WTC11 (cell line): Measurements from ENCODE around the gene AADACL2. TPM values are rescaled to one million over a fixed set of nuclear protein-coding genes. Genes with fewer than 3 reads are reported as not detected.

Experiments used
- ATAC-seq: fragments of 200-7000 bp; cut with Tn5 transposase; 2 replicates; pipeline ENCODE4 v1.10.0; 2021; ENCODE audit warnings: mild to moderate bottlenecking, moderate library complexity
- CTCF ChIA-PET: fragments of 300-600 bp; sonication (Branson Sonifier 250); formaldehyde crosslinking; loops from one replicate; lab custom pipeline; 2021; ENCODE audit warnings: antibody characterized with exemption; lab: Charles Lee
- POLR2A ChIA-PET: fragments of 350-600 bp; sonication (Branson Sonifier 250); formaldehyde crosslinking; loops from one replicate; lab custom pipeline; 2021; ENCODE audit warnings: antibody characterized with exemption; lab: Charles Lee
- DNase-seq: peaks from one replicate; pipeline ENCODE4 v3.0.0; 2021; ENCODE audit warnings: low spot score
- H3K27ac Mint-ChIP-seq: 2 replicates; pipeline ENCODE4 v1.8.0; 2021; ENCODE audit warnings: mixed read lengths
- H3K27me3 Mint-ChIP-seq: 2 replicates; pipeline ENCODE4 v1.8.0; 2021; ENCODE audit warnings: low read depth, mild to moderate bottlenecking, moderate library complexity, mixed read lengths
- H3K36me3 Mint-ChIP-seq: 2 replicates; pipeline ENCODE4 v1.8.0; 2021; ENCODE audit warnings: mixed read lengths
- H3K4me1 Mint-ChIP-seq: 2 replicates; pipeline ENCODE4 v1.8.0; 2022; ENCODE audit warnings: mixed read lengths
- H3K4me3 Mint-ChIP-seq: 2 replicates; pipeline ENCODE4 v1.8.0; 2021; ENCODE audit warnings: mild to moderate bottlenecking, moderate library complexity, mixed read lengths
- H3K9me3 Mint-ChIP-seq: 2 replicates; pipeline ENCODE4 v1.8.0; 2021; ENCODE audit warnings: mixed read lengths
- CREM ChIP-seq: sonication (generic); formaldehyde crosslinking; IDR thresholded peaks from 2 replicates; pipeline ENCODE4 v1.8.1; 2022; ENCODE audit warnings: mild to moderate bottlenecking, missing genetic modification reagents, moderate library complexity
- GABPB1 ChIP-seq: sonication (generic); formaldehyde crosslinking; IDR thresholded peaks from 2 replicates; pipeline ENCODE4 v1.8.1; 2023; ENCODE audit warnings: mild to moderate bottlenecking, missing genetic modification reagents
- GRHL2 ChIP-seq: fragments of 250-450 bp; sonication (Bioruptor Pico); IDR thresholded peaks from 2 replicates; pipeline ENCODE4 v1.8.0; 2022; ENCODE audit warnings: mild to moderate bottlenecking, moderate library complexity; ENCODE audit not compliant: insufficient replicate concordance, severe bottlenecking
- IRF1 ChIP-seq: sonication (generic); formaldehyde crosslinking; IDR thresholded peaks from 2 replicates; pipeline ENCODE4 v1.8.0; 2023; ENCODE audit warnings: missing genetic modification reagents
- IRF2 ChIP-seq: sonication (generic); formaldehyde crosslinking; IDR thresholded peaks from 2 replicates; pipeline ENCODE4 v1.8.0; 2022; ENCODE audit warnings: low read depth, missing genetic modification reagents, borderline replicate concordance
- JAZF1 ChIP-seq: fragments of 250-450 bp; sonication (Bioruptor Pico); IDR thresholded peaks from 2 replicates; pipeline ENCODE4 v1.9.0; 2021; ENCODE audit warnings: moderate library complexity, mild to moderate bottlenecking, inconsistent platforms
- NR1H2 ChIP-seq: sonication (generic); formaldehyde crosslinking; IDR thresholded peaks from 2 replicates; pipeline ENCODE4 v1.9.0; 2021; ENCODE audit warnings: mild to moderate bottlenecking, moderate library complexity, missing genetic modification reagents
- RORB ChIP-seq: fragments of 250-450 bp; sonication (Bioruptor Pico); IDR thresholded peaks from 2 replicates; pipeline ENCODE4 v1.9.0; 2021; ENCODE audit warnings: mild to moderate bottlenecking
- TEAD1 ChIP-seq: sonication (generic); formaldehyde crosslinking; IDR thresholded peaks from 2 replicates; pipeline ENCODE4 v1.8.0; 2022; ENCODE audit warnings: mild to moderate bottlenecking, missing genetic modification reagents
- ZBTB43 ChIP-seq: sonication (generic); formaldehyde crosslinking; IDR thresholded peaks from 2 replicates; pipeline ENCODE4 v1.8.1; 2023; ENCODE audit warnings: mild to moderate bottlenecking, missing genetic modification reagents
- ZNF121 ChIP-seq: sonication (generic); formaldehyde crosslinking; IDR thresholded peaks from 2 replicates; pipeline ENCODE4 v1.8.0; 2023; ENCODE audit warnings: missing genetic modification reagents
- ZNF263 ChIP-seq: sonication (generic); formaldehyde crosslinking; IDR thresholded peaks from 2 replicates; pipeline ENCODE4 v1.8.1; 2022; ENCODE audit warnings: low read depth, mild to moderate bottlenecking, moderate library complexity, missing genetic modification reagents
- ZNF317 ChIP-seq: sonication (generic); formaldehyde crosslinking; IDR thresholded peaks from 2 replicates; pipeline ENCODE4 v1.8.1; 2023; ENCODE audit warnings: low read depth, mild to moderate bottlenecking, moderate library complexity, missing genetic modification reagents, borderline replicate concordance
- ZNF416 ChIP-seq: fragments of 250-450 bp; sonication (Bioruptor Pico); IDR thresholded peaks from 2 replicates; pipeline ENCODE4 v1.9.0; 2021; ENCODE audit warnings: mild to moderate bottlenecking, inconsistent platforms
- ZNF532 ChIP-seq: fragments of 250-450 bp; sonication (Bioruptor Pico); IDR thresholded peaks from 2 replicates; pipeline ENCODE4 v1.9.0; 2021; ENCODE audit warnings: mild to moderate bottlenecking, borderline replicate concordance
- total RNA-seq: library from RNA; stranded (reverse); gene quantifications from 3 replicates; pipeline ENCODE4 v1.2.3, GENCODE V29; 2021
- TF ChIP-seq, protein P1 (sequence below): sonication (generic); formaldehyde crosslinking; IDR thresholded peaks from 2 replicates; pipeline ENCODE4 v1.8.1; 2023; ENCODE audit warnings: mild to moderate bottlenecking, missing genetic modification reagents, borderline replicate concordance
- TF ChIP-seq, protein P2 (sequence below): sonication (generic); formaldehyde crosslinking; IDR thresholded peaks from 2 replicates; pipeline ENCODE4 v1.8.1; 2023; ENCODE audit warnings: mild to moderate bottlenecking, missing genetic modification reagents, moderate library complexity
- TF ChIP-seq, protein P3 (sequence below): sonication (generic); formaldehyde crosslinking; IDR thresholded peaks from 2 replicates; pipeline ENCODE4 v1.8.0; 2022; ENCODE audit warnings: mild to moderate bottlenecking, missing genetic modification reagents
- TF ChIP-seq, protein P4 (sequence below): sonication (generic); formaldehyde crosslinking; IDR thresholded peaks from 2 replicates; pipeline ENCODE4 v1.8.1; 2023; ENCODE audit warnings: mild to moderate bottlenecking, moderate library complexity, missing genetic modification reagents

The AADACL2 gene
- total RNA-seq, 1 experiment from 2014 or later = not detected

DNA sequence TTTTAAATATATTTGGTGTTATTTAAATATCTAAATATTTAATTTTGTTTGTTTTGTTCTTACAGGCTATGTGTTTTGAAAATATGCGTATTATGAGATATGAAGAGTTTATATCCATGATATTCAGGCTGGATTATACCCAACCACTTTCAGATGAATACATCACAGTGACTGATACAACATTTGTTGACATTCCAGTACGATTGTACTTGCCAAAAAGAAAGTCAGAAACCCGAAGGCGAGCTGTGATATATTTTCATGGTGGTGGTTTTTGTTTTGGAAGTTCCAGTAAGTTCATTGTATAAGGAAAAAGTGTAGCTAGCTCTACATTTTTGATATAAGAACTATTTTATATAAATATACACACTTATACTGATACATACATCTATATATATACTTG lies 6.9 kb downstream of the AADACL2 start:
- Mint-ChIP-seq H3K4me1 (peaks cover 10% of the 10 kb centered on the region), H3K27me3 (no peaks in the 10 kb centered on the region), H3K9me3 (peaks cover 21% of the 10 kb centered on the region), H3K27ac (no peak overlapping the region), H3K4me3 (no peak overlapping the region), H3K36me3 (no peaks in the 10 kb centered on the region)
- TF ChIP-seq GABPB1 (CRISPR knock-in tag) (no peak), ZNF121 (CRISPR knock-in tag) (no peak)
- TF ChIP-seq, protein P1, sequence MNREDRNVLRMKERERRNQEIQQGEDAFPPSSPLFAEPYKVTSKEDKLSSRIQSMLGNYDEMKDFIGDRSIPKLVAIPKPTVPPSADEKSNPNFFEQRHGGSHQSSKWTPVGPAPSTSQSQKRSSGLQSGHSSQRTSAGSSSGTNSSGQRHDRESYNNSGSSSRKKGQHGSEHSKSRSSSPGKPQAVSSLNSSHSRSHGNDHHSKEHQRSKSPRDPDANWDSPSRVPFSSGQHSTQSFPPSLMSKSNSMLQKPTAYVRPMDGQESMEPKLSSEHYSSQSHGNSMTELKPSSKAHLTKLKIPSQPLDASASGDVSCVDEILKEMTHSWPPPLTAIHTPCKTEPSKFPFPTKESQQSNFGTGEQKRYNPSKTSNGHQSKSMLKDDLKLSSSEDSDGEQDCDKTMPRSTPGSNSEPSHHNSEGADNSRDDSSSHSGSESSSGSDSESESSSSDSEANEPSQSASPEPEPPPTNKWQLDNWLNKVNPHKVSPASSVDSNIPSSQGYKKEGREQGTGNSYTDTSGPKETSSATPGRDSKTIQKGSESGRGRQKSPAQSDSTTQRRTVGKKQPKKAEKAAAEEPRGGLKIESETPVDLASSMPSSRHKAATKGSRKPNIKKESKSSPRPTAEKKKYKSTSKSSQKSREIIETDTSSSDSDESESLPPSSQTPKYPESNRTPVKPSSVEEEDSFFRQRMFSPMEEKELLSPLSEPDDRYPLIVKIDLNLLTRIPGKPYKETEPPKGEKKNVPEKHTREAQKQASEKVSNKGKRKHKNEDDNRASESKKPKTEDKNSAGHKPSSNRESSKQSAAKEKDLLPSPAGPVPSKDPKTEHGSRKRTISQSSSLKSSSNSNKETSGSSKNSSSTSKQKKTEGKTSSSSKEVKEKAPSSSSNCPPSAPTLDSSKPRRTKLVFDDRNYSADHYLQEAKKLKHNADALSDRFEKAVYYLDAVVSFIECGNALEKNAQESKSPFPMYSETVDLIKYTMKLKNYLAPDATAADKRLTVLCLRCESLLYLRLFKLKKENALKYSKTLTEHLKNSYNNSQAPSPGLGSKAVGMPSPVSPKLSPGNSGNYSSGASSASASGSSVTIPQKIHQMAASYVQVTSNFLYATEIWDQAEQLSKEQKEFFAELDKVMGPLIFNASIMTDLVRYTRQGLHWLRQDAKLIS (CRISPR knock-in tag) = no peak
- no peak for DNase-seq
- ChIA-PET POLR2A (no interaction called here), CTCF (no interaction called here)
- ATAC-seq = no peak

DNA sequence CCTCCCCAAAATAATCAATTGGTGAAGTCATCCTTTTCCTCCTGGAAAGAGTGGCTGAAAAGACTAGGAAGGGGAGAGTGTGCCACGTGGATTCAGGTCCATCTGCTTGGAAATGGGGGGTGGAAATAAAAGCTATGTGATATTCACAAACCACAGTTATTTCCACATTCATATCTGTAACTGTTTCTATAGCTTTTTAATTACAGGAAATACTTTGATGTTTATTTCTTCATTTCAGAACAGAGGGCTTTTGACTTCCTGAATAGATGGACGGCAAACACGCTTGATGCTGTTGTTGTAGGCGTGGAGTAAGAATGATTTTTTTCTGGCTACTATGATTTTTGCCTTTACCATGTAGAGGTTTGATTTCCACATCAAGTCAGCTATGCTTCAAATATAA lies 10.1 kb downstream of the AADACL2 start:
- no peak for DNase-seq
- Mint-ChIP-seq H3K36me3 (peaks cover 4% of the 10 kb centered on the region), H3K4me1 (peaks cover 10% of the 10 kb centered on the region), H3K9me3 (peaks cover 12% of the 10 kb centered on the region), H3K4me3 (no peak overlapping the region), H3K27ac (no peak overlapping the region), H3K27me3 (no peaks in the 10 kb centered on the region)
- ChIA-PET POLR2A (no interaction called here), CTCF (no interaction called here)
- ATAC-seq = no peak
- TF ChIP-seq ZNF416 (no peak), CREM (CRISPR knock-in tag) (no peak), IRF1 (CRISPR knock-in tag) (no peak), JAZF1 (CRISPR knock-in tag) (no peak), ZNF317 (CRISPR knock-in tag) (no peak), RORB (no peak), ZNF263 (no peak), ZBTB43 (no peak), GRHL2 (CRISPR knock-in tag) (no peak), ZNF532 (CRISPR knock-in tag) (no peak), IRF2 (CRISPR knock-in tag) (no peak), NR1H2 (CRISPR knock-in tag) (no peak), ZNF121 (CRISPR knock-in tag) (no peak), TEAD1 (no peak)
- TF ChIP-seq, protein P2, sequence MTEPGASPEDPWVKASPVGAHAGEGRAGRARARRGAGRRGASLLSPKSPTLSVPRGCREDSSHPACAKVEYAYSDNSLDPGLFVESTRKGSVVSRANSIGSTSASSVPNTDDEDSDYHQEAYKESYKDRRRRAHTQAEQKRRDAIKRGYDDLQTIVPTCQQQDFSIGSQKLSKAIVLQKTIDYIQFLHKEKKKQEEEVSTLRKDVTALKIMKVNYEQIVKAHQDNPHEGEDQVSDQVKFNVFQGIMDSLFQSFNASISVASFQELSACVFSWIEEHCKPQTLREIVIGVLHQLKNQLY = no peak
- TF ChIP-seq, protein P3, sequence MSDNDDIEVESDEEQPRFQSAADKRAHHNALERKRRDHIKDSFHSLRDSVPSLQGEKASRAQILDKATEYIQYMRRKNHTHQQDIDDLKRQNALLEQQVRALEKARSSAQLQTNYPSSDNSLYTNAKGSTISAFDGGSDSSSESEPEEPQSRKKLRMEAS (CRISPR knock-in tag) = no peak
- TF ChIP-seq, protein P4, sequence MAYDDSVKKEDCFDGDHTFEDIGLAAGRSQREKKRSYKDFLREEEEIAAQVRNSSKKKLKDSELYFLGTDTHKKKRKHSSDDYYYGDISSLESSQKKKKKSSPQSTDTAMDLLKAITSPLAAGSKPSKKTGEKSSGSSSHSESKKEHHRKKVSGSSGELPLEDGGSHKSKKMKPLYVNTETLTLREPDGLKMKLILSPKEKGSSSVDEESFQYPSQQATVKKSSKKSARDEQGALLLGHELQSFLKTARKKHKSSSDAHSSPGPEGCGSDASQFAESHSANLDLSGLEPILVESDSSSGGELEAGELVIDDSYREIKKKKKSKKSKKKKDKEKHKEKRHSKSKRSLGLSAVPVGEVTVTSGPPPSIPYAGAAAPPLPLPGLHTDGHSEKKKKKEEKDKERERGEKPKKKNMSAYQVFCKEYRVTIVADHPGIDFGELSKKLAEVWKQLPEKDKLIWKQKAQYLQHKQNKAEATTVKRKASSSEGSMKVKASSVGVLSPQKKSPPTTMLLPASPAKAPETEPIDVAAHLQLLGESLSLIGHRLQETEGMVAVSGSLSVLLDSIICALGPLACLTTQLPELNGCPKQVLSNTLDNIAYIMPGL (CRISPR knock-in tag) = no peak
